ENCODE measurements around the gene MRPS34. TPM values are rescaled to one million over a fixed set of nuclear protein-coding genes. Genes with fewer than 3 reads are reported as not detected.
"Not testable (repeated sequence)": the region's sequence is repeated elsewhere in the genome, so short reads cannot be mapped to it uniquely, and the experiment has no call there.

The MRPS34 gene
- total RNA-seq, 1 donor from 2014 or later = 84.6 TPM

- Mint-ChIP-seq H3K27ac (no peak overlapping the region), H3K4me3 (ENCODE audit: low read depth) (no peak overlapping the region), H3K36me3 (ENCODE audit: insufficient read depth) (peaks cover 29% of the 10 kb centered on the region), H3K27me3 (no peaks in the 10 kb centered on the region), H3K9me3 (ENCODE audit: low read depth) (no peaks in the 10 kb centered on the region), H3K4me1 (ENCODE audit: low read depth) (no peaks in the 10 kb centered on the region)
- no peak for TF ChIP-seq CTCF (IDR thresholded peaks at IDR 0.05; ENCODE audit: unreplicated experiment)
- DNase-seq (ENCODE audit: low spot score, unreplicated experiment) = no peak
Observed at GRCh38 chr16:1809281-1809801, 36.4 kb upstream of the MRPS34 start.

- no peak for TF ChIP-seq CTCF (IDR thresholded peaks at IDR 0.05; ENCODE audit: unreplicated experiment)
- no peaks in the 10 kb centered on the region for H3K4me1 Mint-ChIP-seq (ENCODE audit: low read depth)
- no peaks in the 10 kb centered on the region for H3K27me3 Mint-ChIP-seq
- H3K36me3 Mint-ChIP-seq (ENCODE audit: insufficient read depth) = peaks cover 27% of the 10 kb centered on the region
- DNase-seq (ENCODE audit: low spot score, unreplicated experiment) = no peak
- H3K4me3 Mint-ChIP-seq (ENCODE audit: low read depth) = no peak overlapping the region
- H3K9me3 Mint-ChIP-seq (ENCODE audit: low read depth) = no peaks in the 10 kb centered on the region
- H3K27ac Mint-ChIP-seq = no peak overlapping the region
Observed at GRCh38 chr16:1808691-1809090, 35.8 kb upstream of the MRPS34 start.

GRCh38 chr16:1807626-1808025 is 34.7 kb upstream of the MRPS34 start:
- DNase-seq (ENCODE audit: low spot score, unreplicated experiment) = no peak
- Mint-ChIP-seq H3K27me3 (no peaks in the 10 kb centered on the region), H3K4me1 (ENCODE audit: low read depth) (no peaks in the 10 kb centered on the region), H3K36me3 (ENCODE audit: insufficient read depth) (peaks cover 22% of the 10 kb centered on the region), H3K27ac (no peak overlapping the region), H3K4me3 (ENCODE audit: low read depth) (no peak overlapping the region), H3K9me3 (ENCODE audit: low read depth) (no peaks in the 10 kb centered on the region)
- TF ChIP-seq CTCF (IDR thresholded peaks at IDR 0.05; ENCODE audit: unreplicated experiment) = no peak

GRCh38 chr16:1800701-1801100 is 27.8 kb upstream of the MRPS34 start:
- TF ChIP-seq CTCF (IDR thresholded peaks at IDR 0.05; ENCODE audit: unreplicated experiment) = no peak
- H3K36me3 Mint-ChIP-seq (ENCODE audit: insufficient read depth) = peaks cover 17% of the 10 kb centered on the region
- H3K4me3 Mint-ChIP-seq (ENCODE audit: low read depth) = no peak overlapping the region
- H3K27ac Mint-ChIP-seq = no peak overlapping the region
- H3K27me3 Mint-ChIP-seq = no peaks in the 10 kb centered on the region
- DNase-seq (ENCODE audit: low spot score, unreplicated experiment) = no peak
- peaks cover 7% of the 10 kb centered on the region for H3K9me3 Mint-ChIP-seq (ENCODE audit: low read depth)
- H3K4me1 Mint-ChIP-seq (ENCODE audit: low read depth) = no peaks in the 10 kb centered on the region

- H3K36me3 Mint-ChIP-seq (ENCODE audit: insufficient read depth) = peaks cover 14% of the 10 kb centered on the region
- not testable (repeated sequence) for H3K4me3 Mint-ChIP-seq (ENCODE audit: low read depth); H3K27ac Mint-ChIP-seq; H3K27me3 Mint-ChIP-seq; H3K4me1 Mint-ChIP-seq (ENCODE audit: low read depth); H3K9me3 Mint-ChIP-seq (ENCODE audit: low read depth); DNase-seq (ENCODE audit: low spot score, unreplicated experiment)
Observed at GRCh38 chr16:1799263-1799662, 26.3 kb upstream of the MRPS34 start.

GRCh38 chr16:1794908-1795666 is 22.2 kb upstream of the MRPS34 start:
- H3K27me3 Mint-ChIP-seq = no peaks in the 10 kb centered on the region
- no peak for DNase-seq (ENCODE audit: low spot score, unreplicated experiment)
- no peak overlapping the region for H3K4me3 Mint-ChIP-seq (ENCODE audit: low read depth)
- H3K36me3 Mint-ChIP-seq (ENCODE audit: insufficient read depth) = peaks cover 8% of the 10 kb centered on the region
- H3K27ac Mint-ChIP-seq = no peak overlapping the region
- no peak for TF ChIP-seq CTCF (IDR thresholded peaks at IDR 0.05; ENCODE audit: unreplicated experiment)
- peaks cover 3% of the 10 kb centered on the region for H3K4me1 Mint-ChIP-seq (ENCODE audit: low read depth)
- H3K9me3 Mint-ChIP-seq (ENCODE audit: low read depth) = peaks cover 7% of the 10 kb centered on the region

Data from progenitor cell of endocrine pancreas (in vitro differentiated cells).